Breast epithelium (tissue), 4 donors: ENCODE data around the gene OPRPN. TPM values are rescaled to one million over a fixed set of nuclear protein-coding genes. Genes with fewer than 3 reads are reported as not detected.

ENCODE experiments used
- DNase-seq, 2 donors: peaks; one replicate each; pipeline ENCODE4 v3.0.0-alpha.2; 2019; ENCODE audit warnings: low spot score in 2 of 2
- H3K27ac ChIP-seq, 2 donors: fragments of 200-600 bp; sonication (generic) in 1 of 2; one replicate each; pipeline ENCODE4 v1.5.1; 2016 to 2019; ENCODE audit warnings: mild to moderate bottlenecking in 1 of 2
- H3K27me3 ChIP-seq, 2 donors: fragments of 200-600 bp; sonication (generic) in 1 of 2; one replicate each; pipeline versions ENCODE4 v1.5.1 to v1.6.0; 2017 to 2019; ENCODE audit warnings: control low read depth in 1 of 2, mild to moderate bottlenecking in 1 of 2
- H3K36me3 ChIP-seq: fragments of 200-600 bp; one replicate; pipeline ENCODE4 v1.5.1; 2019
- H3K4me1 ChIP-seq, 2 donors: fragments of 200-600 bp; sonication (generic); one replicate each; pipeline ENCODE4 v1.5.1; 2016 to 2019; ENCODE audit warnings: control low read depth in 1 of 2
- H3K4me3 ChIP-seq, 3 donors: fragments of 200-600 bp; sonication (generic); 1 replicate in 2 of 3; 2 replicates in 1 of 3; pipeline ENCODE4 v1.5.1; 2016 to 2019; ENCODE audit warnings: mild to moderate bottlenecking in 3 of 3, moderate library complexity in 2 of 3
- H3K9me3 ChIP-seq, 2 donors: fragments of 200-600 bp; sonication (generic) in 1 of 2; one replicate each; pipeline ENCODE4 v1.5.1; 2016 to 2019; ENCODE audit warnings: control low read depth in 1 of 2
- POLR2A ChIP-seq: fragments of 450-650 bp; IDR thresholded peaks from one replicate; pipeline ENCODE4 v1.6.1; 2016; ENCODE audit warnings: antibody characterized with exemption, mild to moderate bottlenecking, moderate library complexity
- POLR2AphosphoS5 ChIP-seq, 3 donors: sonication (generic); formaldehyde crosslinking; IDR thresholded peaks; one replicate each; pipeline ENCODE4 v1.6.1; 2017; ENCODE audit warnings: antibody characterized with exemption in 3 of 3
- intact Hi-C: fragments of 100-400 bp; cut with DNase I; formaldehyde crosslinking; loops from one replicate; pipeline ENCODE4 v1.15.1; 2023; ENCODE audit warnings: low total_unique reads
- total RNA-seq, 3 donors: library from RNA; depleted of rRNA; stranded (reverse); fragments of >200 nt; gene quantifications; one replicate each; pipeline ENCODE4 v1.1.0, GENCODE V29; 2016
- TF ChIP-seq, protein P1 (sequence below), 3 donors: fragments of 450-650 bp; IDR thresholded peaks; one replicate each; pipeline ENCODE4 v1.5.1; 2016 to 2017; ENCODE audit warnings: antibody characterized with exemption in 3 of 3, mild to moderate bottlenecking in 3 of 3, moderate library complexity in 3 of 3

OPRPN gene
- total RNA-seq, 3 donors from 2014 or later, result 1.0 TPM; not detected in 2

- no peak for DNase-seq
- no peak overlapping the region for H3K27ac ChIP-seq
- no peaks in the 10 kb centered on the region for H3K4me1 ChIP-seq
- intact Hi-C loops, result no loop called here
- no peak for TF ChIP-seq POLR2A
- TF ChIP-seq, protein P1, sequence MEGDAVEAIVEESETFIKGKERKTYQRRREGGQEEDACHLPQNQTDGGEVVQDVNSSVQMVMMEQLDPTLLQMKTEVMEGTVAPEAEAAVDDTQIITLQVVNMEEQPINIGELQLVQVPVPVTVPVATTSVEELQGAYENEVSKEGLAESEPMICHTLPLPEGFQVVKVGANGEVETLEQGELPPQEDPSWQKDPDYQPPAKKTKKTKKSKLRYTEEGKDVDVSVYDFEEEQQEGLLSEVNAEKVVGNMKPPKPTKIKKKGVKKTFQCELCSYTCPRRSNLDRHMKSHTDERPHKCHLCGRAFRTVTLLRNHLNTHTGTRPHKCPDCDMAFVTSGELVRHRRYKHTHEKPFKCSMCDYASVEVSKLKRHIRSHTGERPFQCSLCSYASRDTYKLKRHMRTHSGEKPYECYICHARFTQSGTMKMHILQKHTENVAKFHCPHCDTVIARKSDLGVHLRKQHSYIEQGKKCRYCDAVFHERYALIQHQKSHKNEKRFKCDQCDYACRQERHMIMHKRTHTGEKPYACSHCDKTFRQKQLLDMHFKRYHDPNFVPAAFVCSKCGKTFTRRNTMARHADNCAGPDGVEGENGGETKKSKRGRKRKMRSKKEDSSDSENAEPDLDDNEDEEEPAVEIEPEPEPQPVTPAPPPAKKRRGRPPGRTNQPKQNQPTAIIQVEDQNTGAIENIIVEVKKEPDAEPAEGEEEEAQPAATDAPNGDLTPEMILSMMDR (IDR thresholded peaks at IDR 0.05), result no peak
- no peak overlapping the region for H3K4me3 ChIP-seq
- no peaks in the 10 kb centered on the region for H3K27me3 ChIP-seq
- no peaks in the 10 kb centered on the region for H3K36me3 ChIP-seq
- H3K9me3 ChIP-seq, result peaks cover 0 to 6% of the 10 kb centered on the region in 2 donors
Observed at GRCh38 chr4:70425306-70425705, 27.6 kb downstream of the OPRPN start.

- Histone ChIP-seq H3K27me3 (no peaks in the 10 kb centered on the region), H3K27ac (no peak overlapping the region), H3K4me1 (no peaks in the 10 kb centered on the region), H3K4me3 (no peak overlapping the region), H3K9me3 (peaks cover 0 to 6% of the 10 kb centered on the region in 2 donors), H3K36me3 (no peaks in the 10 kb centered on the region)
- intact Hi-C loops, result no loop called here
- TF ChIP-seq, protein P1 (IDR thresholded peaks at IDR 0.05), result no peak
- TF ChIP-seq POLR2A, result no peak
- TF ChIP-seq POLR2AphosphoS5 (IDR thresholded peaks at IDR 0.05), result no peak
- no peak for DNase-seq
Observed at GRCh38 chr4:70426789-70427188, 29.0 kb downstream of the OPRPN start.

- H3K9me3 ChIP-seq, result no peaks in the 10 kb centered on the region
- intact Hi-C loops, result no loop called here
- TF ChIP-seq POLR2A (no peak), POLR2AphosphoS5 (IDR thresholded peaks at IDR 0.05) (no peak)
- TF ChIP-seq, protein P1 (IDR thresholded peaks at IDR 0.05), result no peak
- no peak overlapping the region for H3K4me3 ChIP-seq
- DNase-seq, result no peak
- H3K27me3 ChIP-seq, result no peaks in the 10 kb centered on the region
- H3K27ac ChIP-seq, result no peak overlapping the region
- H3K4me1 ChIP-seq, result no peaks in the 10 kb centered on the region
- H3K36me3 ChIP-seq, result no peaks in the 10 kb centered on the region
Observed at GRCh38 chr4:70437197-70437596, 39.5 kb downstream of the OPRPN start.

- TF ChIP-seq POLR2AphosphoS5 (IDR thresholded peaks at IDR 0.05) (no peak), POLR2A (no peak)
- TF ChIP-seq, protein P1 (IDR thresholded peaks at IDR 0.05), result no peak
- no peaks in the 10 kb centered on the region for H3K4me1 ChIP-seq
- no peak overlapping the region for H3K27ac ChIP-seq
- H3K27me3 ChIP-seq, result no peaks in the 10 kb centered on the region
- H3K36me3 ChIP-seq, result no peaks in the 10 kb centered on the region
- intact Hi-C loops, result no loop called here
- no peak for DNase-seq
- H3K9me3 ChIP-seq, result no peaks in the 10 kb centered on the region
- no peak overlapping the region for H3K4me3 ChIP-seq
Observed at GRCh38 chr4:70442474-70442873, 44.7 kb downstream of the OPRPN start.

DNA sequence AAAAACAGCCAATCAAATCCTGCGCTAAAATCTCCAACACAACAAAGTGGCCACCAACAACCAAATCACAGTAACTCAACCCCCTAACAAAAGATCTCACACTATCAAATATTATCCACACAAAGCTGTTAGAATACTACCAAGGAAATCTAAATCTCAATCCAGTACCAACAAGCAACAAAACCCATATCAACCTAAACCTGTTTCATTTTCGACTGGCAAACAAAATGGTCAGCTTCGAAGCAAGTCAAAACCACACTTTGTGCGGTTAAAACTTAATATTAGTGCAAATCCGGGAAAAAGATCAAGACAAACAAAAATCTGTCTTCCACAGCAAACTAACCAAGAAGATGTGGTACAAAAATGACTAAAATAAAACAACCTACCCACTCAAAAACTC is 45.6 kb downstream of the OPRPN start:
- intact Hi-C loops, result no loop called here
- H3K4me3 ChIP-seq, result no peak overlapping the region
- DNase-seq, result no peak
- H3K27me3 ChIP-seq, result no peaks in the 10 kb centered on the region
- TF ChIP-seq POLR2AphosphoS5 (IDR thresholded peaks at IDR 0.05) (no peak), POLR2A (no peak)
- TF ChIP-seq, protein P1 (IDR thresholded peaks at IDR 0.05), result no peak
- no peaks in the 10 kb centered on the region for H3K36me3 ChIP-seq
- H3K4me1 ChIP-seq, result no peaks in the 10 kb centered on the region
- no peaks in the 10 kb centered on the region for H3K9me3 ChIP-seq
- H3K27ac ChIP-seq, result no peak overlapping the region
